A549 (cell line): Measurements from ENCODE around the gene EFEMP1.

Experiments used
- ATOH8 ChIP-seq: fragments of 250-450 bp; sonication (Bioruptor Pico); IDR thresholded peaks from 2 replicates; pipeline ENCODE4 v1.5.0; 2020; ENCODE audit warnings: low read depth, mild to moderate bottlenecking, moderate library complexity
- CTCF ChIP-seq: fragments of >200 bp; sonication (Bioruptor Twin); formaldehyde crosslinking; IDR thresholded peaks from 3 replicates; pipeline ENCODE4 v1.5.1; 2016
- EP300 ChIP-seq, 2 experiments: fragments of >200 bp; sonication (Bioruptor Twin); formaldehyde crosslinking; IDR thresholded peaks; 2 replicates in 1 of 2; 3 replicates in 1 of 2; pipeline ENCODE4 v1.6.1; 2016 to 2017
- HDAC2 ChIP-seq: fragments of 200-600 bp; sonication (generic); IDR thresholded peaks from 2 replicates; pipeline ENCODE4 v1.6.1; 2016
- JUN ChIP-seq, 2 experiments: fragments of >200 bp; sonication (Bioruptor Twin); formaldehyde crosslinking; IDR thresholded peaks; 2 replicates in 1 of 2; 3 replicates in 1 of 2; pipeline ENCODE4 v1.6.1; 2016 to 2017
- MAX ChIP-seq: IDR thresholded peaks from 2 replicates; pipeline ENCODE4 v1.6.1; 2012
- MAZ ChIP-seq: fragments of 150-350 bp; IDR thresholded peaks from 2 replicates; pipeline ENCODE4 v1.6.1; 2014; ENCODE audit warnings: antibody characterized with exemption, low read depth, low read length, borderline replicate concordance
- POLR2A ChIP-seq: IDR thresholded peaks from 2 replicates; pipeline ENCODE4 v1.6.1; 2012; ENCODE audit warnings: mild to moderate bottlenecking, low read length
- POLR2AphosphoS2 ChIP-seq: conservative IDR thresholded peaks from 2 replicates; pipeline ENCODE4 v1.6.1; 2012; ENCODE audit warnings: low read length, improper control_type of control experiment, inconsistent platforms
- RAD21 ChIP-seq, 2 experiments: fragments of >200 bp in 1 of 2; sonication (Bioruptor Twin) in 1 of 2; formaldehyde crosslinking in 1 of 2; IDR thresholded peaks in 1 of 2; conservative IDR thresholded peaks in 1 of 2; 2 replicates in 1 of 2; 3 replicates in 1 of 2; pipeline ENCODE4 v1.6.1; 2012 to 2018; ENCODE audit warnings: inconsistent platforms in 1 of 2
- ZSCAN20 ChIP-seq: fragments of 250-450 bp; sonication (Bioruptor Pico); IDR thresholded peaks from 2 replicates; pipeline ENCODE4 v1.8.0; 2022; ENCODE audit warnings: mild to moderate bottlenecking, moderate library complexity

- no peak for TF ChIP-seq MAX
- no peak for TF ChIP-seq POLR2AphosphoS2
- no peak for TF ChIP-seq POLR2A
- TF ChIP-seq ZSCAN20 (CRISPR knock-in tag) = no peak
- no peak for TF ChIP-seq HDAC2
- no peak for TF ChIP-seq JUN (IDR thresholded peaks at IDR 0.05)
- no peak for TF ChIP-seq EP300 (IDR thresholded peaks at IDR 0.05)
- TF ChIP-seq CTCF = no peak
- no peak for TF ChIP-seq RAD21 (conservative IDR thresholded peaks at IDR 0.05 in 1 of 2, IDR thresholded peaks at IDR 0.05 in 1 of 2)
- TF ChIP-seq MAZ = no peak
- no peak for TF ChIP-seq ATOH8 (CRISPR knock-in tag)
These were observed 30.9 kb upstream of the EFEMP1 start for GRCh38 chr2:55954306-55955035.
